ENCODE data around the gene FOXN3.

GRCh38 chr14:89435492-89435891, 18.5 kb upstream of the FOXN3 start:
- TF ChIP-seq CTCF (IDR thresholded peaks at IDR 0.05): no peak
- no peak for TF ChIP-seq ZFX (IDR thresholded peaks at IDR 0.05; ENCODE audit: borderline replicate concordance)

Data from 22Rv1 (cell line).